ENCODE measurements around the gene LRRN3. TPM values are rescaled to one million over a fixed set of nuclear protein-coding genes. Genes with fewer than 3 reads are reported as not detected.

LRRN3 gene
- total RNA-seq, 1 donor from 2014 or later: not detected

GRCh38 chr7:111162692-111163091 lies 71.8 kb downstream of the LRRN3 start:
- DNase-seq (ENCODE audit: low read depth, low spot score): no peak

- DNase-seq (ENCODE audit: low read depth, low spot score): no peak
Observed at GRCh38 chr7:111164442-111164841, 73.5 kb downstream of the LRRN3 start.

GRCh38 chr7:111168182-111168581 lies 77.3 kb downstream of the LRRN3 start:
- no peak for DNase-seq (ENCODE audit: low read depth, low spot score)

- DNase-seq (ENCODE audit: low read depth, low spot score): no peak
Observed at GRCh38 chr7:111172564-111173257, 81.8 kb downstream of the LRRN3 start.

GRCh38 chr7:111173528-111173927 lies 82.6 kb downstream of the LRRN3 start:
- no peak for DNase-seq (ENCODE audit: low read depth, low spot score)

GRCh38 chr7:111173990-111174389 lies 83.1 kb downstream of the LRRN3 start:
- DNase-seq (ENCODE audit: low read depth, low spot score): no peak

- no peak for DNase-seq (ENCODE audit: low read depth, low spot score)
Observed at GRCh38 chr7:111174510-111174909, 83.6 kb downstream of the LRRN3 start.
